A673 (cell line): ENCODE data around the gene RAB18. TPM values are rescaled to one million over a fixed set of nuclear protein-coding genes. Genes with fewer than 3 reads are reported as not detected.
A peak's percentile ranks its signal among the peaks of the same experiment; 100 is the strongest.

Experiments
- BruUV-seq: library from RNA; stranded (reverse); fragments of 400-500 nt; replicated peaks from 2 replicates; lab custom pipeline; 2021; lab: Mats Ljungman, UMichigan
- CTCF ChIA-PET: fragments of 300-600 bp; sonication (Branson Sonifier 250); formaldehyde crosslinking; loops from one replicate; lab custom pipeline; 2022; ENCODE audit warnings: antibody characterized with exemption; lab: Charles Lee
- POLR2A ChIA-PET: fragments of 300-600 bp; sonication (Branson Sonifier 250); formaldehyde crosslinking; loops from one replicate; lab custom pipeline; 2022; ENCODE audit warnings: antibody characterized with exemption; ENCODE audit not compliant: low non-redundant PET; lab: Charles Lee
- DNase-seq: peaks from one replicate; pipeline ENCODE4 v3.0.0-alpha.2; 2015; ENCODE audit warnings: low spot score
- H3K27ac ChIP-seq: fragments of 200-600 bp; sonication (generic); 2 replicates; pipeline ENCODE4 v1.5.1; 2016; ENCODE audit warnings: mixed run types, low read depth, mild to moderate bottlenecking, mixed read lengths, antibody characterized with exemption, low read length; ENCODE audit not compliant: poor library complexity, severe bottlenecking
- H3K27me3 ChIP-seq: fragments of 200-600 bp; sonication (generic); replicated peaks from 2 replicates; pipeline ENCODE4 v1.6.1; 2017; ENCODE audit warnings: mixed run types, low read depth, mild to moderate bottlenecking, mixed read lengths, antibody characterized with exemption, low read length; ENCODE audit not compliant: insufficient read depth, poor library complexity
- H3K36me3 ChIP-seq: fragments of 200-600 bp; sonication (generic); 2 replicates; pipeline ENCODE4 v1.6.1; 2016; ENCODE audit warnings: mixed run types, mild to moderate bottlenecking, mixed read lengths, antibody characterized with exemption, low read length; ENCODE audit not compliant: insufficient read depth, poor library complexity, severe bottlenecking
- H3K4me1 ChIP-seq: fragments of 200-600 bp; sonication (generic); 2 replicates; pipeline ENCODE4 v1.6.1; 2017; ENCODE audit warnings: mixed run types, mild to moderate bottlenecking, mixed read lengths, antibody characterized with exemption, low read length; ENCODE audit not compliant: insufficient read depth, poor library complexity, severe bottlenecking
- H3K4me3 ChIP-seq: fragments of 200-600 bp; sonication (generic); 2 replicates; pipeline ENCODE4 v1.5.1; 2016; ENCODE audit warnings: low read depth, mixed run types, mild to moderate bottlenecking, mixed read lengths, low read length; ENCODE audit not compliant: poor library complexity, severe bottlenecking
- H3K9me3 ChIP-seq: fragments of 200-600 bp; sonication (generic); 2 replicates; pipeline ENCODE4 v1.6.1; 2016; ENCODE audit warnings: mixed run types, low read depth, mild to moderate bottlenecking, mixed read lengths, antibody characterized with exemption, low read length; ENCODE audit not compliant: poor library complexity, severe bottlenecking
- EZH2 ChIP-seq: fragments of 200-600 bp; sonication (generic); IDR thresholded peaks from 2 replicates; pipeline ENCODE4 v1.6.1; 2017; ENCODE audit warnings: borderline replicate concordance, low read depth, mild to moderate bottlenecking, mixed read lengths, antibody characterized with exemption, low read length; ENCODE audit not compliant: poor library complexity, severe bottlenecking
- intact Hi-C: fragments of 100-400 bp; cut with micrococcal nuclease; formaldehyde crosslinking; loops from one replicate; pipeline ENCODE4 v1.10.0; 2022; ENCODE audit not compliant: unreplicated experiment
- total RNA-seq: library from RNA; stranded (reverse); gene quantifications from 2 replicates; pipeline ENCODE4 v1.2.3, GENCODE V29; 2021
- TF ChIP-seq, protein P1 (sequence below): fragments of 300-800, 200-600 bp; sonication (generic); conservative IDR thresholded peaks from 2 replicates; pipeline ENCODE4 v1.5.1; 2017; ENCODE audit warnings: low read depth, mild to moderate bottlenecking, antibody characterized with exemption, low read length, moderate library complexity, mixed read lengths

Gene RAB18
- total RNA-seq, 1 experiment from 2014 or later = 110 TPM

DNA sequence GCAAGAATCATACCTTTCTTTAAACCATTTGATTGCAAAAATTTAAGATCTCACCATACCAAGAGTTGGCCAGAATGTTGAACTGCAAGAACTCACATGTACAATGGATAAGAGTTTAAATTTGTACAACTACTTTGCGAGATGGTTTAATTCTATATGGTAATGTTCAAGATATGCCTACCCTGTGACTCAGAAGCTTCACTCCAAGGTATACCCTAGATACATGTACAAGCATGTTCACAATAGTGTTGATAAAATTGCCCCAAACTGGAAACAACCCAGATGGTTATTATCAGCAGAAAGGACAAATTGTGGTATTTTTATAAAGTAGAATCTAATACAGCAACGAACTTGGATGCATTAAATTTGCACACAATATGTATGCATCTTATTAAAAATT lies 25.1 kb upstream of the RAB18 start:
- no TSS peak for BruUV-seq
- peaks cover 8% of the 10 kb centered on the region for H3K27me3 ChIP-seq
- DNase-seq = no peak
- H3K9me3 ChIP-seq = no peaks in the 10 kb centered on the region
- no peaks in the 10 kb centered on the region for H3K4me1 ChIP-seq
- CTCF ChIA-PET = no interaction called here
- no peaks in the 10 kb centered on the region for H3K36me3 ChIP-seq
- POLR2A ChIA-PET = no interaction called here
- H3K27ac ChIP-seq = no peak overlapping the region
- intact Hi-C loops = no loop called here
- TF ChIP-seq EZH2 = no peak
- TF ChIP-seq, protein P1, sequence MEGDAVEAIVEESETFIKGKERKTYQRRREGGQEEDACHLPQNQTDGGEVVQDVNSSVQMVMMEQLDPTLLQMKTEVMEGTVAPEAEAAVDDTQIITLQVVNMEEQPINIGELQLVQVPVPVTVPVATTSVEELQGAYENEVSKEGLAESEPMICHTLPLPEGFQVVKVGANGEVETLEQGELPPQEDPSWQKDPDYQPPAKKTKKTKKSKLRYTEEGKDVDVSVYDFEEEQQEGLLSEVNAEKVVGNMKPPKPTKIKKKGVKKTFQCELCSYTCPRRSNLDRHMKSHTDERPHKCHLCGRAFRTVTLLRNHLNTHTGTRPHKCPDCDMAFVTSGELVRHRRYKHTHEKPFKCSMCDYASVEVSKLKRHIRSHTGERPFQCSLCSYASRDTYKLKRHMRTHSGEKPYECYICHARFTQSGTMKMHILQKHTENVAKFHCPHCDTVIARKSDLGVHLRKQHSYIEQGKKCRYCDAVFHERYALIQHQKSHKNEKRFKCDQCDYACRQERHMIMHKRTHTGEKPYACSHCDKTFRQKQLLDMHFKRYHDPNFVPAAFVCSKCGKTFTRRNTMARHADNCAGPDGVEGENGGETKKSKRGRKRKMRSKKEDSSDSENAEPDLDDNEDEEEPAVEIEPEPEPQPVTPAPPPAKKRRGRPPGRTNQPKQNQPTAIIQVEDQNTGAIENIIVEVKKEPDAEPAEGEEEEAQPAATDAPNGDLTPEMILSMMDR = no peak
- no peak overlapping the region for H3K4me3 ChIP-seq

DNA sequence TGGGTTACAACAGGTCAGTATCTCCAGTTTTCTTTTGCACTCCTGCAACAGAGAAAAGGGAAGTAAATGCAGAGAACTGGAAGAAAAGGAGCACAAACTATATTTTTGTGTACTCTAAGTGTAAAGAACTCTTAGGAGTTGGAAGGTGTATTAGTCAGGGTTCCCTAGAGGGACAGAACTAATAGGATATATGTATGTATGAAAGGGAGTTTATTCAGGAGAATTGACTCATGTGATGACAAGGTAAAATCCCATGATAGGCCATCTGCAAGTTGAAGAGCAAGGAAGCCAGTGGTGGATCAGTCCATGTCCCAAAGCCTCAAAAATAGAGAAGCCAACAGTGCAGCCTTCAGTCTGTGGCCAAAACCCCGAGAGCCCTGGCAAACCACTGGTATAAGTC lies 22.6 kb upstream of the RAB18 start:
- H3K4me3 ChIP-seq = no peak overlapping the region
- POLR2A ChIA-PET = no interaction called here
- H3K27ac ChIP-seq = no peak overlapping the region
- H3K9me3 ChIP-seq = no peaks in the 10 kb centered on the region
- CTCF ChIA-PET = no interaction called here
- H3K36me3 ChIP-seq = no peaks in the 10 kb centered on the region
- H3K27me3 ChIP-seq = peaks cover 25% of the 10 kb centered on the region
- DNase-seq = no peak
- TF ChIP-seq, protein P1 = no peak
- no peak for TF ChIP-seq EZH2
- intact Hi-C loops = no loop called here
- BruUV-seq = no TSS peak
- H3K4me1 ChIP-seq = no peaks in the 10 kb centered on the region

DNA sequence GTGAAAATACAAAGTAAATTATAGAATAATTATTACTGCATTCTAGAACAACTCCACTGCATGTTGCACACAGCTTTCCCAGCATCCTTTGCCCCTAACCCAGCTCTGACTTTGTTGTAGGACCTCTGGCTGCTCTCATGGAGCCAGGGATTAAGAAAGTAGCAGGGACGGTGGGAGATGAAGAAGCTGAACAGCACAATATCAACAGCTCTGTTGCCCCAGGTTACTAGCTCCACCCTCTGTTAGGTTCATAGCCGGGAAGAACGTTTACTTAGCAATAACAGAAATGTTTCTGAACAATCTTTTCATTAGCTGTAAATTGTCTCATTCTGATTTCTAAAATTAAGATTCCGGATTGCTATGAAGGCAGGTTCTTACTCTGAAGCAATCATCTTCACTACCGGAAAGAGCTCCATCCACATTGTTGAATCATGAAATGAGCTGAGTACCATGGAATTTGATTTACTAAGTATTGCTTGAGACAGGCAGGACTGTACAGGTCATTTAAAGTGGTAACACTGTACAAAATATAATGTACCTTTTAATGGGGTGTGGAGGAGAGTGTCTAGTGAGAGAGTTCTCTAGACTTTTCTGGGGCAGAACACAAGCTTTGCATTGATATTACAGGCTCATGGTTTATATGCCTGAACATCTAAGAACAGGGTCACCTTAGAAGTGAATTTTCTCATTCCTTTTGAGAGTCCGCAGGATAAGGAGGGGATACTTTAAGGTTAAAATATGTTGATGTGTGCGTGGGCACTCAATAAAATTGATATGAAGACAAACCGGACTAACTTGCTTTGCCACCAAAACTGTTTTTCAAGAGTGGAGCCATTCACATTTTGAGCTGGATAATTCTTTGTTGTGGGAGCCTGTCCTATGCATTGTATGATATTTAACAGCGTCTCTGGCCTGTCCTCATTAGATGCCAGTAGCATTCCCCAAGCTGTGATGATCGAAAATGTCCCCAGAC lies 20.8 kb upstream of the RAB18 start:
- H3K9me3 ChIP-seq = no peaks in the 10 kb centered on the region
- H3K27me3 ChIP-seq = peaks cover 28% of the 10 kb centered on the region
- intact Hi-C loops = no loop called here
- ChIA-PET CTCF (no interaction called here), POLR2A (no interaction called here)
- H3K36me3 ChIP-seq = no peaks in the 10 kb centered on the region
- DNase-seq = peak; percentile 4
- TF ChIP-seq EZH2 = no peak
- TF ChIP-seq, protein P1 = no peak
- no peak overlapping the region for H3K4me3 ChIP-seq
- no peak overlapping the region for H3K27ac ChIP-seq
- no peaks in the 10 kb centered on the region for H3K4me1 ChIP-seq
- no TSS peak for BruUV-seq
